HCT116 (cell line): ENCODE results near the gene CFAP77.

Experiments
- EGR1 ChIP-seq: IDR thresholded peaks from 2 replicates; pipeline ENCODE4 v1.6.1; 2012; ENCODE audit warnings: low read depth
- EZH2 ChIP-seq: fragments of 200-600 bp; sonication (generic); IDR thresholded peaks from 2 replicates; pipeline ENCODE4 v1.6.1; 2017; ENCODE audit warnings: antibody characterized with exemption, mixed run types
- JUND ChIP-seq: IDR thresholded peaks from 2 replicates; pipeline ENCODE4 v1.6.1; 2012
- POLR2A ChIP-seq: IDR thresholded peaks from 2 replicates; pipeline ENCODE4 v1.7.0; 2011; ENCODE audit warnings: borderline replicate concordance; ENCODE audit not compliant: insufficient read depth, insufficient read length; ENCODE audit errors: extremely low read depth
- RAD21 ChIP-seq: IDR thresholded peaks from 2 replicates; pipeline ENCODE4 v1.6.1; 2012; ENCODE audit warnings: low read depth, mild to moderate bottlenecking
- REST ChIP-seq: IDR thresholded peaks from 2 replicates; pipeline ENCODE4 v1.6.1; 2012; ENCODE audit warnings: low read depth
- SP1 ChIP-seq: IDR thresholded peaks from 2 replicates; pipeline ENCODE4 v1.6.1; 2012; ENCODE audit warnings: low read depth
- TCF7L2 ChIP-seq: IDR thresholded peaks from 2 replicates; pipeline ENCODE4 v1.7.0; 2011; ENCODE audit warnings: borderline replicate concordance, inconsistent platforms; ENCODE audit not compliant: insufficient read depth, insufficient read length; ENCODE audit errors: extremely low read depth
- YY1 ChIP-seq: IDR thresholded peaks from 2 replicates; pipeline ENCODE4 v1.6.1; 2011; ENCODE audit warnings: low read length, low read depth, moderate library complexity, mild to moderate bottlenecking; ENCODE audit not compliant: insufficient replicate concordance; ENCODE audit errors: extremely low read depth
- ZNF274 ChIP-seq: fragments of 200-500 bp; sonication (Bioruptor generic); IDR thresholded peaks from 2 replicates; pipeline ENCODE4 v1.6.1; 2014; ENCODE audit warnings: mild to moderate bottlenecking, low read depth, low read length, inconsistent platforms
- TF ChIP-seq, protein P1 (sequence below), 3 experiments: fragments of 200-600 bp in 1 of 3; sonication (generic) in 1 of 3; IDR thresholded peaks in 2 of 3; conservative IDR thresholded peaks in 1 of 3; 2 replicates each; pipeline ENCODE4 v1.5.1; 2012 to 2017; ENCODE audit warnings: low read depth in 2 of 3, low read length in 2 of 3, antibody characterized with exemption in 1 of 3, borderline replicate concordance in 1 of 3, control low read depth in 1 of 3, mild to moderate bottlenecking in 1 of 3, mixed read lengths in 1 of 3, mixed run types in 1 of 3, moderate library complexity in 1 of 3; ENCODE audit not compliant: insufficient read depth in 1 of 3

DNA sequence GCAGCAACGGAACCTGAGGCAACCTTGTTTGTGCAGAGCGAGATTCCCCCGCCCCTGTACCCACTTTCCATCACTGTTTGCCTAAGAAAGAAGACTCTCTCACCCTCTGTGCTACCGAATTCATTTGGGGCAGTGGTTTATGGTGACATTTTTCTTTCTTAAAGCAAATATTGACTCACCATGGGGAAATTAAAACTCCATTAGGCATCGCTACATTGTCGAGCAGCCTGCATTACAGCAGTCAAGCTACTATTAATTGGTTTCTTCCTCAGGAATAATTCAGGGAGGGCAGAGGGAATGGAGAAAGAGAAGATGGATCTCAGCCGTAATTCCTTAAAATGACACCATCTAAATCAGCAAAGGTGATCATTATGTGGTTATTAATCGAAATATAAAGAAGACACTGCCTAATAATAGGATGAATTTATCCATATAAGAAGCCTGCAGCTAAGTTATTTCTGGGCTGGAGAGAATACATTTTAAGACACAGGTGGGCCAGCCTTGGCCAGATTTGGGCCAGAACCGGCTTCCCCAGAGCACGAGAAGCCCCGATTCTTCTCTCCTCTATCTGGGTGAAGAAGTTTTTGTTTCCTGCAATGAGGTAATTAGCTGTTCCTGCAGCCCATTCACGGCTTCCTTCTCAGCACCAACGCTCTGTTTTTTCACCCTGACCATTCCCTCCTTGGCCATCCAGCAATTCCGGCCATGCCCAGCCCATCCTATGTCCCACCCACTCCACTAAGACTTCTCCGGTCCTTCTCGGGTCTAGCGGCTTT, 16.8 kb downstream of the CFAP77 start:
- TF ChIP-seq, protein P1, sequence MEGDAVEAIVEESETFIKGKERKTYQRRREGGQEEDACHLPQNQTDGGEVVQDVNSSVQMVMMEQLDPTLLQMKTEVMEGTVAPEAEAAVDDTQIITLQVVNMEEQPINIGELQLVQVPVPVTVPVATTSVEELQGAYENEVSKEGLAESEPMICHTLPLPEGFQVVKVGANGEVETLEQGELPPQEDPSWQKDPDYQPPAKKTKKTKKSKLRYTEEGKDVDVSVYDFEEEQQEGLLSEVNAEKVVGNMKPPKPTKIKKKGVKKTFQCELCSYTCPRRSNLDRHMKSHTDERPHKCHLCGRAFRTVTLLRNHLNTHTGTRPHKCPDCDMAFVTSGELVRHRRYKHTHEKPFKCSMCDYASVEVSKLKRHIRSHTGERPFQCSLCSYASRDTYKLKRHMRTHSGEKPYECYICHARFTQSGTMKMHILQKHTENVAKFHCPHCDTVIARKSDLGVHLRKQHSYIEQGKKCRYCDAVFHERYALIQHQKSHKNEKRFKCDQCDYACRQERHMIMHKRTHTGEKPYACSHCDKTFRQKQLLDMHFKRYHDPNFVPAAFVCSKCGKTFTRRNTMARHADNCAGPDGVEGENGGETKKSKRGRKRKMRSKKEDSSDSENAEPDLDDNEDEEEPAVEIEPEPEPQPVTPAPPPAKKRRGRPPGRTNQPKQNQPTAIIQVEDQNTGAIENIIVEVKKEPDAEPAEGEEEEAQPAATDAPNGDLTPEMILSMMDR (IDR thresholded peaks at IDR 0.05 in 2 of 3, conservative IDR thresholded peaks at IDR 0.05 in 1 of 3; ENCODE audit: borderline replicate concordance in 1 of 3, insufficient read depth in 1 of 3, low read depth in 2 of 3, low read length in 2 of 3): no peak
- TF ChIP-seq TCF7L2 (no peak), POLR2A (no peak), YY1 (no peak), REST (no peak), EZH2 (no peak), JUND (no peak), ZNF274 (no peak), EGR1 (no peak), SP1 (no peak), RAD21 (no peak)
